NCI-H2029 treated with DMSO at 0.1 percent for 48 hours (cell line): ENCODE data around the gene SHC1.
A peak's percentile ranks its signal among the peaks of the same experiment; 100 is the strongest.

Source experiments
- DNase-seq: peaks from one replicate; lab custom pipeline; 2025; lab: John Stamatoyannopoulos, UW

SHC1 gene

GRCh38 chr1:155008015-155008941, 37.7 kb upstream of the SHC1 start:
- no peak for DNase-seq

GRCh38 chr1:155007251-155007828, 36.8 kb upstream of the SHC1 start:
- no peak for DNase-seq

- no peak for DNase-seq
These were observed 36.1 kb upstream of the SHC1 start for GRCh38 chr1:155006601-155007101.

- DNase-seq: no peak
These were observed 34.8 kb upstream of the SHC1 start for GRCh38 chr1:155005076-155006011.

- DNase-seq: no peak
These were observed 34.0 kb upstream of the SHC1 start for GRCh38 chr1:155004352-155005075.

- DNase-seq: no peak
These were observed 33.3 kb upstream of the SHC1 start for GRCh38 chr1:155003766-155004351.

- no peak for DNase-seq
These were observed 32.7 kb upstream of the SHC1 start for GRCh38 chr1:155003227-155003765.

GRCh38 chr1:155002464-155003226, 32.1 kb upstream of the SHC1 start, which contains the start of gene ZBTB7B:
ZBTB7B (plus strand) TSS chr1:155002802; CDS start chr1:155014661, 11,859 bp downstream.
- DNase-seq: no peak

- DNase-seq: peak; percentile 94
These were observed 31.3 kb upstream of the SHC1 start for GRCh38 chr1:155001675-155002463.

GRCh38 chr1:155001425-155001674, 30.8 kb upstream of the SHC1 start:
- no peak for DNase-seq

GRCh38 chr1:155000726-155001424, 30.3 kb upstream of the SHC1 start:
- DNase-seq: peak; percentile 73

GRCh38 chr1:155000411-155000725, 29.8 kb upstream of the SHC1 start:
- DNase-seq: no peak

GRCh38 chr1:154999571-155000410, 29.2 kb upstream of the SHC1 start:
- peak; percentile 53 for DNase-seq

GRCh38 chr1:154998818-154999570, 28.4 kb upstream of the SHC1 start:
- DNase-seq: peak; percentile 41

- DNase-seq: no peak
These were observed 27.7 kb upstream of the SHC1 start for GRCh38 chr1:154998201-154998780.

GRCh38 chr1:154996966-154997701, 26.6 kb upstream of the SHC1 start:
- no peak for DNase-seq
